RWPE1 (cell line): Measurements from ENCODE around the gene GSDME.
A peak's percentile ranks its signal among the peaks of the same experiment; 100 is the strongest.

Experiments used
- CTCF ChIA-PET: fragments of 350-600 bp; sonication (Branson Sonifier 250); formaldehyde crosslinking; extraction: SDS; loops from one replicate; lab custom pipeline; 2021; lab: Yijun Ruan, JAX
- POLR2A ChIA-PET: fragments of 400-600 bp; formaldehyde crosslinking; extraction: SDS; loops from one replicate; lab custom pipeline; 2020; ENCODE audit warnings: antibody characterized with exemption; ENCODE audit not compliant: low non-redundant PET; lab: Yijun Ruan, JAX
- DNase-seq: peaks from one replicate; pipeline ENCODE4 v3.0.0; 2012; ENCODE audit warnings: low spot score
- H3K27ac ChIP-seq: fragments of 450-650 bp; 2 replicates; pipeline ENCODE4 v1.5.1; 2017
- TF ChIP-seq, protein P1 (sequence below): fragments of 450-650 bp; conservative IDR thresholded peaks from 2 replicates; pipeline ENCODE4 v1.5.1; 2017; ENCODE audit warnings: low read depth, mild to moderate bottlenecking

The GSDME gene

GRCh38 chr7:24755541-24756407 is 1.5 kb downstream of the GSDME start:
- ChIA-PET POLR2A (interaction anchor here (0.8 to 0.9 kb wide), 2 partner anchors 13 to 14 kb away, joined by 3 to 4 read pairs; no protein-coding TSS in a partner anchor), CTCF (interaction anchor here (0.6 to 1.7 kb wide), 4 partner anchors 13 to 338 kb away, joined by 3 to 7 read pairs (median 3); no protein-coding TSS in a partner anchor)
- DNase-seq = peak; percentile 95
- H3K27ac ChIP-seq = peak overlapping the region; percentile 97
- TF ChIP-seq, protein P1, sequence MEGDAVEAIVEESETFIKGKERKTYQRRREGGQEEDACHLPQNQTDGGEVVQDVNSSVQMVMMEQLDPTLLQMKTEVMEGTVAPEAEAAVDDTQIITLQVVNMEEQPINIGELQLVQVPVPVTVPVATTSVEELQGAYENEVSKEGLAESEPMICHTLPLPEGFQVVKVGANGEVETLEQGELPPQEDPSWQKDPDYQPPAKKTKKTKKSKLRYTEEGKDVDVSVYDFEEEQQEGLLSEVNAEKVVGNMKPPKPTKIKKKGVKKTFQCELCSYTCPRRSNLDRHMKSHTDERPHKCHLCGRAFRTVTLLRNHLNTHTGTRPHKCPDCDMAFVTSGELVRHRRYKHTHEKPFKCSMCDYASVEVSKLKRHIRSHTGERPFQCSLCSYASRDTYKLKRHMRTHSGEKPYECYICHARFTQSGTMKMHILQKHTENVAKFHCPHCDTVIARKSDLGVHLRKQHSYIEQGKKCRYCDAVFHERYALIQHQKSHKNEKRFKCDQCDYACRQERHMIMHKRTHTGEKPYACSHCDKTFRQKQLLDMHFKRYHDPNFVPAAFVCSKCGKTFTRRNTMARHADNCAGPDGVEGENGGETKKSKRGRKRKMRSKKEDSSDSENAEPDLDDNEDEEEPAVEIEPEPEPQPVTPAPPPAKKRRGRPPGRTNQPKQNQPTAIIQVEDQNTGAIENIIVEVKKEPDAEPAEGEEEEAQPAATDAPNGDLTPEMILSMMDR = no peak

- DNase-seq = peak; percentile 37
- H3K27ac ChIP-seq = peak overlapping the region; percentile 97
- TF ChIP-seq, protein P1 = no peak
- CTCF ChIA-PET = interaction anchor here (0.6 kb wide), 1 partner anchor 1150 kb away, joined by 4 read pairs; no protein-coding TSS in a partner anchor
- POLR2A ChIA-PET = interaction anchor here (0.8 to 0.9 kb wide), 2 partner anchors 12 to 14 kb away, joined by 3 to 4 read pairs; no protein-coding TSS in a partner anchor
Observed at GRCh38 chr7:24754906-24755506, 2.3 kb downstream of the GSDME start.

GRCh38 chr7:24752073-24752800 is 5.0 kb downstream of the GSDME start:
- peak overlapping the region; percentile 14; the same call in 1 of the 2 replicates for H3K27ac ChIP-seq
- ChIA-PET CTCF (interaction anchor here (0.6 to 1.2 kb wide), 2 partner anchors 43 to 71 kb away, joined by 5 to 6 read pairs; no protein-coding TSS in a partner anchor), POLR2A (no interaction called here)
- TF ChIP-seq, protein P1 = no peak
- DNase-seq = no peak

- ChIA-PET POLR2A (no interaction called here), CTCF (interaction anchor here (0.6 kb wide), 1 partner anchor 61 kb away, joined by 3 read pairs; no protein-coding TSS in a partner anchor)
- TF ChIP-seq, protein P1 = no peak
- no peak overlapping the region for H3K27ac ChIP-seq
- no peak for DNase-seq
Observed at GRCh38 chr7:24751484-24751883, 5.8 kb downstream of the GSDME start.

DNA sequence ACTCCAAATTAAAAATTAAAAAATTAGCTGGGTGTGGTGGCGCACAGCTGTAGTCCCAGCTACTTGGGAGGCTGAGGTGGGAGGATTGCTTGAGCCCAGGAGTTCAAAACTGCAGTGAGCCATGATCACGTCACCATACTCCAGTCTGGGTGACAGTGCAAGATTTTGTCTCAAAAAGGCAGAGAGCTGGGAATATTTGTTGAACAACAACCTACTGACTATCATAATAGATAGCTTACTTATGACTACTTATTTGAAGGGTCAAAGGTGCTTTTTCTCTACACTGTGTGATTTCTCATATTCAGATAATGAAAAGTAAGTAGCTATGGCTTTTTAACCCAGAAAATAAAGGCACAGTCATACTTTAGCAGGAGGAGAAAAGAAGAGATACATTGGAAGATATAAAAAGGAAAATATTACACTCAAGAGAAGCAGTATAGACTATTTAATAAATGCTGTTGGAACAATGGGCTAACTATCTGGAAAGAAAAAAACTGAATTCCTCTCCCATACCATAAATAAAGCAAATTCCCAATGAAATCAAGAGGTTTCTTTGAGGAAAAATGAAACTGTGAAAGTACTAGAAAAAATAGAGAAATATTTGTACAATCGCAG is 6.7 kb downstream of the GSDME start:
- ChIA-PET POLR2A (no interaction called here), CTCF (no interaction called here)
- no peak overlapping the region for H3K27ac ChIP-seq
- TF ChIP-seq, protein P1 = no peak
- no peak for DNase-seq
